ENCODE results near the gene RAB11FIP2.

Gene RAB11FIP2

DNA sequence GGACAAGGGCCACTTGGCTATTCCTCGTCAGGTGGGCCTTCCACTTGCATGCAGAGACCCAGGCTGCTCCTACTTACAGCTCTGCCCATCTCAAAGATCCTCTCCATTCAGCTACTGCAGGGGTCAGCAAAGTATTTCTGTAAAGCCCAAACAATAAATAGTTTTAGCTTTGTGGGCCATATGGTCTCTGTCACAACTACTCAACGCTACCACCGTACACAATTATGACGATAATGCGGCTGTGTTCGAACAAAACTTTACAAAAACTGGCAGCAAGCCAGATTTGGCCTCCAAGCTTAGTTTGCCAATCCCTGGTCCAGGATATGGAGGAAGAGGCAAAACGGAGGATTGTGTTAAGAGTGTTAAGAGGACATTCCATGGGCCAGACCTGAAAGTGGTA is 12.8 kb downstream of the RAB11FIP2 start:
- DNase-seq, result no peak

DNA sequence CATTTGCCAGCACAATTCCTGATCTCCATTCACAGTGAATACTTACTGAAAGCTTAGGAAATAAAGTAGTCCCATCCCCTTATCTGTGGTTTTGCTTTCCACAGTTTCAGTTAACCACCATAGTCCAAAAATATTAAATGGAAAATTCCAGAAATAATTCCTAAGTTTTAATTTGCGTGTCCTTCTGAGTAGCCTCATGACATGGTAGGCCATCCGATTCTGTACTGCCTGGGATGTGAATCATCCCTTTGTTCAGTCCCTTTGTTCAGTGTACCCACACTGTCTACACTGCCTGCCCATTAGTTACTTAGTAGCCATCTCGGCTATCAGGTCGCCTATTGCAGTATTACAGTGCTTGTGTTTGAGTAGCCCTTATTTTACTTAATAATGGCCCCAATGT is 14.2 kb downstream of the RAB11FIP2 start:
- no peak for DNase-seq

DNA sequence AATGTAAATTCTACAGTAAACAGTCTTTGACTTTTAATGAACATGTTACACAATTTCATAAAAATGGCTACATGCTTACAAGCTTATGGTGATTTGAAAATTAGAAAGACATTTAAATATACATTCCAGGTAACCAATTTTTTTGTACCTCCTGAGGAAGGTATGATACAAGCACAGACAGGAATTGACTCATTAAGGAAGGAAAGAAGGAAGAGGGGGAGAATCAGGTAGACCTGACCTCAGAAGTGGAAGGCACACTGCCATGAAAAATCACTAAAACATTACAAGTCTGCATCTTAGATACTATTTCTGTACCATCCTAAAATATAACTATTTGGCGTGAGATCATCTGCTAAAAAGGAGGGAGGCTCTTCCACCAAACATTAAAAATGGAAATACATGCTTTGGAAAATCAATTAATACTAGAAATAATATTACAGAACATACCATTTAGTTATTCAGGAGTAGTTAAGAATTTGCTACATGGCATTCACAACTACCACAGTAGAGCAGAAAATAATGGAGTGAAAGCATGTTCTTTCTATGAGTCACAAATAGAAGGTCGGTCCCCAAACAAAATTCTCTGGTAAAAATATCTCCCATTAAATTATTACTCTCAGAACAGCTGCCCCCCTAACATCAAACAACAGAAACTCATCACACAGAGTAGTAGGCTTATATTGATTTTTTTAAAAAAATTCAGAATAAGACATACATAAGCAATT is 15.2 kb downstream of the RAB11FIP2 start:
- no peak for DNase-seq

DNA sequence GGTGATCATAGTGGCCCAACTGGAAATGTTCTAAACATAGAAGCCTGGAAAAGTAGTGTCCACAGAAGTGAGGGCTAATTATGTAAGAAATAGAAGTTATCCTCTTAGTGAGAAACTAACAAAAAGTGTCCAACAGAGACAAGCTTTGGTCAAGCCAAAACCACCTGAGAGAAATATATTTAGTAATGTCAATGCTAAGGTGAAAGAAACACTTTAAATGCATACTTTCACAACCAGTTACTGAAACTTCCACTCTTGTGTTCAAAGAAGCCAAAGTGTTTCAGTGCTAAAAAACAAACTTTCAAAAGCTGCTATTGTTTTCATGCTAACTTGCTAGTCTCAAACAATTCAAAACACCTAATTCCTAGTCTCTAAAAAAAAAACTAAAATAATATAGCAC is 18.1 kb downstream of the RAB11FIP2 start:
- no peak for DNase-seq

DNA sequence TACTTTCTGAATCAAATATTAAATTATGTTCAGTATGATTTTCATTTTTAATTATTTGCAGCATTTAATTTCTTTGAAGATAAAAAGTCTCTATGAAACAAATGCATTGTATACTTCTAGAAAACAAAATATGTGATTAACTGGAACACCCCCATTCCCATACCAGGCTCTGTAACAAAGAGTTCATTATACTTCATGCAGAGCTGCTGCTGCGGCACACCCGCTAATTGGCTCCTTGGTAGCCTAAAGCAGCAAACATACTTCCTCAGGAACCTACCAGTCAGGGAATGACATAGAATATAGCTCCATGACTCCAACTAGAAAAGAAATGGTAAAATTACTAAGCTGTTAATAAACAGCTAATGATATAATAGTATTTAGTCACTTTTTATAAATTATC is 19.3 kb downstream of the RAB11FIP2 start:
- DNase-seq, result no peak

DNA sequence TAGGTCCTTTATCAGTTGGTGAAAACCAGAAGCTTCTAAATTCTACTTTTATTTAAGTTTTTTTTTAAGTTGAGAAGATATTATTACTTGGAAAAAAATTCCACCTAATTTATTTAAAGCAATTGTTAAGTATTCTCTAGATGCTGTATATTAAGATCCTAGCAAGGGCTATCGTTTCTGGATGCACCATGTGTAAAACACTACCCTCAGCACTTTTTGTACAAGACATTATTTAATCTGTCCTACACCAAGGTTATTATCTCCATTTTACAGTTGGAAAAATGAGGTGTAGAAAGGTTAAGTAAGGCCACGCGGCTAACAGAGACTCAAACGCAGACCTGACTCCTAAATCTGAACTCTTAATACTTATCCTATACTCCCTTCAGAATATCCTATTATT is 19.8 kb downstream of the RAB11FIP2 start:
- no peak for DNase-seq

DNA sequence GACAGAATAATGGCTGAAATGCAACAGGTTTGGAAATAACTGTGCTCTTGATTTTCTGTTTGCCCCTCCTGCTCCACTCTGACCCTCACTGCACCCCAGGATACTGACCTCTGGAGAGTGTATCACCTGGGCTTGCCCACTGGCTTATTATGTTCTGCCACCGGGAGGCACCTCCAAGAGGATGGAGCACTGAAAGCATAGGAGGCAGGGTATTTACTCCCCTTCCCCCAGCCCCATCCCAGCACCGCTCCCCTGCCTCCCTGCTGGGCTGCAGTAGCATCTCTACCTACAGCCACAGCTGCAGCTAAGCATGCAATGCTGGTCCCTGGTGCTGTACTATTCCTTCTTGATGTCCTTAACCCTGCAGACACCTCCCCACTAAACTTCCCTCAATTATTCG is 26.4 kb downstream of the RAB11FIP2 start:
- no peak for DNase-seq

DNA sequence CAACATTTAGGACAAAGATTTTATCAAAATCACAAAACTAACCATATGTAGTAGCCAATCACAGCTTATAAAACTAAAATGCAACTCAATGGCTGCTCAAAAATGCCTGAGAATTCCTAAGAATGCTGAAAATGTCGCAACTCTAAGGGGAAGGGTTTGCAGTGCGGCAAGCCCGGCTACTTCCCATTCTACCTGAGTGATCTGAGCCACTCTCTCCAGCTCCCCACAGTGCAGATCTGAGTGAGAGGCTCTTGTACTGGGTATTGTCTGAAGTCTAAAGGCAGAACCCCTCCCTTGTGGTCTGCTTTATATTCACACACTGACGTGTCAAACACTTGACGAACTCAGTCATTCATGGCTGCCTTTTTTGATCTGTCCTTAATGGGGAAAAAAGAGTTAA is 28.9 kb downstream of the RAB11FIP2 start:
- no peak for DNase-seq

DNA sequence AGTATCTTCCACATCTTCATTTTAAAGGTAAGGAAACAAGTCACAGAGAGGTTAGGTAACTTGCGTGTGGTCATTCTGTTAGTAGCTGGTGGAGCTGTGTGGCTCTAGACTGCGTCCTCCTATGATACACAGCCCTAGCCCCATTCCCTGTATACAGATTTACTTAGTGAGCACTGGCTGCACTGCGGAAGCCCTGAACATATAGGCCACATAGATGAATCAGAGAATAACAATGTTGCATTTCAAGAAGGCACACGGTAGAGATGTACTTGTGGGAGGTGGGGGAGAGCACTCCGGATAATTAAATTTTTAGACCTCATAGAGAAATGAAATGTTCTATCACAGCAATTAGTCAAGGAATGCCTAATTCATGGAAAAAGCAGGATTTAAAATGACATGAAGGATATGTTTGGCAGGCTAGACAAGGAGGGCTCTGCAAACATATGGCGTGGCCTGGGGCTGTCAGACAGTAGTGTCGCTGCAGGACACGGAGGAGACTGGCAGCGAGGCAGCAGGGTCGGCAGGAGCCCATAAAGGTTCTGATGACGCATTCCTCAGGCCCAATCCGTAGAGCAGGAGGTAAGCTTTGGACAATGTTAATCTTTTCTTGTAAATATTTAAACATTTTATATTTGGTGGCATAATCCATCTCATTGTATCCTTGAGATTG is 29.5 kb downstream of the RAB11FIP2 start:
- no peak for DNase-seq

DNA sequence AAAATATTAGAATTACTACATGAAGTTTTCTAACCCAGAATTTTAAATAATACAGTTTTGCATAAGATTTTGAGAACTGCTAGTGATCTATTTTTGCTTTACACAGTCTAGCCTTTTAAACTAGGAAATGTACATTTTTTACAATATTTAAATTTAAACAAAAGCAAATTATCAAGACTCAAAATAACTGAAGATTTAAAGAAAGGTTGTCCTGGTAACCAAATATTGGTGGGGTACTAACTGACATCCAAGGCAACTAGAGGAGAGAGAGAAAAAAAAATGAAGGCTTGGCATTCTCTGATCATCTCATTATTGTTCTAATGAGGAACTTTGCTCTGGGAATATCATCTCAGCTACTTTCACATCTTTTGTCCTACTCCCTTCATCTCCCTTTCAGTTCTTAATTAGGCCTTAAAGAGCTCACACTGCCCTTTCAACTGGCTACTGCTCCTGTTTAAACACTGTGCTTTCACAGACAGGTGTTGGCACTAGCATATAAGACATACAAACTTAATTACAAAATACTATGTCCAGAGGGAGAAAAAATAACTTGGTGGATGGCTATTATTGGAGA is 33.7 kb downstream of the RAB11FIP2 start:
- no peak for DNase-seq

DNA sequence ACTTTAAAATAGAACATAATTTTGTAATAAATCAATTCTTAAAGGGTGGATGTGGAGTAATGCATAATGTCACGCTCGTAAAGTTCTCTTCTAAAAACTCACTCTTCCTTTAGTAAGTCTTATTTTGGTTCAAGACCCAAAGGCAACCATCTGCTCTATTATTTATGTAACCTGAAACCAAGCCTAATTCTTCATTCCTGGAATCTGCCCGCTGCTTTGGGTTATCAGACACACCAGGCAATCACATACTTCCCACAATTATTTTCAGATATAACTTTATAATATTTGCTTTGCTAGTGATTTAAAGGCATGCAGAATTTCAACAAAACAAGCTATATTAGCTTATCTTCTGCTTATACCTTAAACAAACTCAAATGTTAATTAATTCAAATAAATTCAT is 39.0 kb downstream of the RAB11FIP2 start:
- DNase-seq, result no peak

DNA sequence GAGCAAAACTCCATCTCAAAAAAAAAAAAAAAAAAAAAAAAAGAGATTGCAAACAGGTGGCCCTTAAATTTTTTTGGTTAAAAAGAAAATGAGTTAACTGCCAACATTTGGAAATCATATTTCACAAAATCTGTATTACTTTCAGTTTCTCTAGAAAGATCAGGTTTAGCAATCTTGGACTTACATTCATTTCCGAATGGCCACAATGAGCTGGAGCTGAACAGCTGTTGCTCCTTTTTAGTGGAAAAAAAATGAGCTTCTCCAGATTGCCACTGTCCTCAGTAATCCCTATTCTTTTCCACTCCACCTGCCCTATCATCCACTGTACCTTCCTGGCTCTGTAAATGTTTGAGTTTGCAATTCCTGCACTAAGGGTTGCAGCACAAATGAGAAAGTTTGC is 43.6 kb downstream of the RAB11FIP2 start:
- no peak for DNase-seq

DNA sequence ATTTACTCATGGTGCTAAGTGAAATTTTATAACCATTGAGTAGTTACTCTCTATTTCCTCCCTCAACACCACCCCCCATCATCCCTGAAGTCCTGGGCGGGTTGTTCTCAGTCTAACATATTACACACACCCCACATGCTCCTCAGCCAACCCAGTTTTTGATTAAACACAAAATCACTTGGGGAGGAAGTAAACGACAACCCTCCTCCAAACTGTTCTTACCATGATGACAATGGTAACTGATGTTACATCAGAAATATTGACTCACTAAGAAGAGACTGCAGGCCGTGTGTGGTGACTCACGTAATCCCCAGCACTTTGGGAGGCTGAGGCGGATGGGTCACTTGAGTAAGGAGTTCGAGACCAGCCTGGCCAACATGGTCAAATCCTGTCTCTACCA is 44.2 kb downstream of the RAB11FIP2 start:
- no peak for DNase-seq

DNA sequence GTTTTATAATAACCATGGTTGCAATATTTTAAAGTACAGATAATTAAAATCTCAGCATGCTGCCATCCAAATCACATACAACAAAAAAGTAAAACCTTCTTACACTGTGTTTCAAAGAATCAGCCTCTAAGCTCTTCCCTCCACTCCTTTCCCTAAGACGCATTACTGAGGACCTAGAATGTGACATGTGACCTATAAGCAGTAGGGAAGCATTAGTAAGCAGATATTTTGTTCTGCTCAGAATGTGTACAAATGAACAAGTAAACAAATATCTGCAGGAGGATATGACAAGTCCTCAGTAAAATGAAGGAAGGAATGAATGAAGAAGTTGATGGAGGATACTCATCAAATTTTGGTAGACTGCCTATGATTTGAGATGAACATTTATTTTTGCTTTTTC is 49.1 kb downstream of the RAB11FIP2 start:
- no peak for DNase-seq

DNA sequence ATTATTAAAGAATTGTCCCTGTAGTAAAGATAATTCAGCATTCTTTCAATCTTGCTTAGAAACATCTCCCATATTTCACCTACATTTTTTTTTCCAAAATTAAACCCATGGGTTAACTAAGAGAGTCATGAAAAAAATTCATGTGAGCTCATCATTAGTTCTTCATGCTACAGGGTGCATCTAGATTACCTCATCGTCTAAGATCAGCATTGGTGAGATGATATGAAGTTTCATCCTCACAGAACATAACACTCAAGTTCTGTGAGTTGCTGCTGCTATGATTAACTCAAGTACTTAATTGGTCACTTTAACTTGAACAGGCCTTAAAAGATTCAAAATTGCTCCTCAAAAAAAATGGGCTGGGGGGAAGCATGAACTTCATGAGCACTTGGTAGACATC is 50.0 kb downstream of the RAB11FIP2 start:
- DNase-seq, result no peak

DNA sequence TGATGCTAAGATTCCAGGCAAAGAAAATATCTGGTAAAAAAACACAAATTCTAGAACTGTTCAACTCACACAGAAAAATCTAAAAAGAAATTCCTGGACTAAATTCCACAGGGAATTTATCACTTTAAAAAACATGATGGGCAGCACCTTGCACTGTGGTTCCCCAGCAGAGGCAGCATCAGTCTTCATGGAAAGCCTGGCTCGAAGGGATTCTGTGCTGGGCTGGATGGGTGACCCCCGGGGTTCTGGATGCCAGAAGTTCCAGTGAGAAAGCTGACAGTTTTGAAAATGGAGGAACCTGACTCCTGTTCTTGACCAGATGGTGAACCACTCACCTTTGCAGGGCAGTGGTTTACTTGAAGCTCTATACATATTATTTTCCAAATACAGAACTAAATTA is 52.0 kb downstream of the RAB11FIP2 start:
- DNase-seq, result no peak

DNA sequence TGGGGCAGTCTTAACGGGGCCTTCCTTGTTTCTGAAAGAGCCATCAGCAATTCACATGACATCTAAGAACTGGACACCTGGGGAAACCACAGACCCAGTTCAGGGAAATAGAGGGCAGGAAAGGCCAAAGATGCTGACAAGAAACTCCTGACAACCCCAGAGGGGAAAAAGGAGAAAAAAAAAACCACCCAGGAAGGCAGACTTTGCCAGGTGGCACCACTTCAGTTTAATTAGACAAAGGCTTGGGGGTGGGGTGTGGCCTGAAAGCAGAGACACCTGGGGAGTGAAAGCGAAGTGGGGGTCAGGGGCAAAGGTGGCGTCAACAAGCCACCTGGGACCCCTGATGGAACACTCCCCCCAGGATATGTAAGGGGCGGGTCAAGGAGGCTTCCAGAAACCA is 53.6 kb downstream of the RAB11FIP2 start:
- DNase-seq, result no peak

DNA sequence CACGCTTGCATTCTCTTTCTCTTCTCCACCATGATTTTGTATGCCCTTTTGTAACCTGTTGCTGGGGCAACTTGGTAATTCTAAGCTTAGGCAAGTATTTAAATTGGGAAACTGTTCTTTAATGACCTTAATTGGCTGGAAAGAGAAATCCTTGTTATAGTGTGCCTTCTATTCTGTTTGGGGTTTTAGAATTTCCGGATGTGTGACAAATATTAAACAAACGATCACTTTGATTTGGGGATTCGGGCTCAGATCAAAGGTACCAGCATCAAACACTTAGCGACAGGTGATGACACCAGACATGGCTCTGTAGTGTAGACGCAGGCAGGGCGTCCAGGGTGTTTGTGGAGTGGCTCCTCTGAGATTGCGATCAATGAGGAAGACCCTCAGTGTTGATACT is 55.0 kb downstream of the RAB11FIP2 start:
- DNase-seq, result no peak

DNA sequence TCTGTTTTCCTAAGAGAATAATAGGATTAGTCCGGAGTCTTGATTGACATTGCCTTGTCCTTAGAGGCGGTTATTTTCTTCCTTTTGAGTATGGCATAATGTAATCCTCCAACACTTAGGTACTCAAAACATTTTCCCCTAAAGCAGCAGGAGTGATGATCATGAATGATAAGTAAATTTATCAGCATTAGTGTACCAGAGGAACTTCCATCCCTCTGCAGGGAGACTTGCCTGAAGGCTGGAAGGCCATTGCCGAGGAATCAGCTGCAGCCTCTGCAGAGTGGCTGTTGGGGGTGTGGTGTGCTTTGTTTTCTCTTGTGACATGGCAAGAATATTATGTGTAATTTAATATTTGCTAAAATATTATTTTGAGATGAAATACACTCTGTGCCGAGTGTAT is 56.8 kb downstream of the RAB11FIP2 start:
- no peak for DNase-seq

DNA sequence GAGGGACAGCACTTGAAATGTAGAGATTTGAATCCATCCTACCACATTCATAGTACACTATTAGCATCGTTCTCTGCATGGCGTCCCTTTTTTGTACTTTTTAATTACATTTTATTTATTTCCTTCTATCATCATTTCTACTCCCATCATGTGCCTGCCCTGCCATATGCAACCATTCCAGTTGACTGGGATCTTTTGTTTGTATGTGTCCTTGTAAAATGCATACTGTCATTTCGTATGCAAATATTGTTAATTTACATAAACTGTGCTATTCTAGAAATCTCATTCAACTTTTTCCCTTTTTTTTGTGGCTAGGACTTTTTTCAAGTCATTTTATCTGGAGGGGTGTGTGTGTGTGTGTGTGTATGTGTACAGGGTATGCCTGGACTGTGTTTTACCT is 57.9 kb downstream of the RAB11FIP2 start:
- DNase-seq, result no peak

DNA sequence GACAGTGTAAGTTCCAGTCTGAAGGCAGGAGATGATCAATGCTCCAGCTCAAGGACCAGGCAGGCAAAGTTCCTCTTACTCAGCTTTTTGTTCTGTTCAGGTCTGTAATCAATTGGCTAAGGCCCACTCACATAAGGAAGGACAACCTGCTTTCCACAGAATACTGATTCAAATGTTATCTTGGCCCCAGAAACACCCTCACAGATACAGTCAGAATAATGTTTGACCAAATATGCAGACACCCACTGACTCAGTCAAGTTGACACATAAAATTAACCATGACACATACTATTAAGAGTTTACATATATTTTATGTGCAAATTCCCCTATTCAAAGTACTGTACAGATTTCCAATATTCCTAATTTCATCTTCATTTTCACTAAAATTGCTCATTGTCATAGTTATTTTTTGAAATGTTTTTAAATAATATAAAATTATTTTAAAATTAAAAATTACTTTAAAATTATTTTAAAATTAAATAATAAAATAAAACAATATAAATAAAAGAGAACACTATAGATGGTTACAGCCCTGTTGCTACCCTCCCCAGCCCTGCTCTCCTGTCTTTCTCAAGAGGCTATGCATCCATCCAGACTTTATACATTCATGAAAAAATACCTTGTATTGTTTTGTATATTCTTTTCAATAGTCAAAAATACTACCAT is 59.4 kb downstream of the RAB11FIP2 start:
- no peak for DNase-seq

DNA sequence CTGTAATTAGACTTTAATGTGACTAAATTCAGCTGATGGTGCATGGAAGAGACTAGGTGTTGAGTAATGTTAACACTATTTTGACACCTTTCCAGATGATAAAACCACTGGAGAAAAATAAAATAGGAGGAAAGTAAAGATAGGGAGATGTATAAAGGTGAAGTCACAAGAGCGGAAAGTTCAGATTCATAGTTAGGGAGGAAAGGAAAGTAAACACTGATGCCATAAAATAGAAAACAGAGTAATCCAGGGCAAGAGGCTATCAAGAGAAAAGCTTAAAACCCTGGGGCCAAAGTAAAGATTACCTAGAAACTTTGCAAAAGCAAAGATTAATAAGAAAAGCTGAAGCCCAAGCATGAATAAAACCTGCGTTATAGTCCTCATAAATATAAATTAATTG is 62.8 kb downstream of the RAB11FIP2 start:
- DNase-seq, result no peak

DNA sequence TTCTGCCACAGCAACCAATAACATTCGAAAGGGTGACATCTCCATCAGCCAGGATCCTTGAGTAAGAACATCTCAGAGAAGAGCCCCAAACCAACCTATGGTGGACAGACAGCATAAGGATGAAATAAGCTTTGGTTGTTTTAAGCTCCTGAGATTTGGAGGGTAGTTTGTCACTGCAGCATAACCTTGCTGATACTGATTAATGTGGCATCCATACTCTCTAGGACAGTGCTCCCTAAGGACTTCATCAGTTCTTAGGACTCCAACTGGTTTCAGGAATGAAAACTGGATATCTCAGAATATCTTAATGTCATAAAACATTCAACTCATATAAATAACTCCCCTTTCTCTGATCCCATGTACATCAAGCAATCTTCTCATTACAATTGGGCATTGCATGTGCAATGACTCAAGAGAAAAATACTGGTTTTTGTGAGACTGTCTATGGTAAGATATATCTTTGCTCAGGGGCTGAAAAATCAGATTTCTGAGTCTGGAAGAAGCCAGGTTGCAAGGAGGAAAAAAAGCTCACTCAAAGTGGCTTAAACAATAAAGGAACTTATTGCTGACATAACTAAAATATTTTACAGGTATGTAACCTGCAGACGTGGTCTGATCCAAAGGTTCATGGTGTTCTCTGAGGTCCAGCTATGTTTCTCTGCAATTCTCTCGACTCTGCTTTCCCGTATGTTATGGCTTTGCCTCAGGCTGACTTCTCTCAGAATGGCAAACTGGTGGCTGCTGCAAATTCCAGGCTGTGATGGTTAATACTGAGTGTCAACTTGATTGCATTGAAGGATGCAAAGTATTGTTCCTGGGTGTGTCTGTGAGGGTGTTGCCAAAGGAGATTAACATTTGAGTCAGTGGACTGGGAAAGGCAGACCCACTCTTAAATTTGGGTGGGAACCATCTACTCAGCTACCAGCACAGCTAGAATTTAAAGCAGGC is 65.7 kb downstream of the RAB11FIP2 start:
- DNase-seq, result no peak

All from NCI-H510A (cell line).